OCI-LY1 (cell line): ENCODE results near the gene S100A10.

Experiments
- H2AFZ ChIP-seq: fragments of 200-600 bp; sonication (generic), shearing (Covaris generic); 2 replicates; pipeline ENCODE4 v1.6.0; 2014; ENCODE audit warnings: antibody characterized with exemption, mild to moderate bottlenecking, low read length
- H3F3A ChIP-seq: fragments of 200-600 bp; sonication (generic), shearing (Covaris generic); 2 replicates; pipeline ENCODE4 v1.6.0; 2014; ENCODE audit warnings: mild to moderate bottlenecking, antibody characterized with exemption, low read length, moderate library complexity; ENCODE audit not compliant: insufficient read depth
- H3K27ac ChIP-seq: fragments of 200-600 bp; sonication (generic); 2 replicates; pipeline ENCODE4 v1.5.1; 2014; ENCODE audit warnings: low read length, mixed run types, mild to moderate bottlenecking, low read depth; ENCODE audit not compliant: poor library complexity, severe bottlenecking
- H3K27me3 ChIP-seq: fragments of 200-600 bp; sonication (generic); 2 replicates; pipeline ENCODE4 v1.6.0; 2014; ENCODE audit warnings: antibody characterized with exemption, mild to moderate bottlenecking, low read length, moderate library complexity; ENCODE audit not compliant: insufficient read depth
- H3K36me3 ChIP-seq: fragments of 200-600 bp; sonication (generic); 2 replicates; pipeline ENCODE4 v1.6.1; 2014; ENCODE audit warnings: mild to moderate bottlenecking, antibody characterized with exemption, low read length, moderate library complexity, mixed read lengths; ENCODE audit not compliant: insufficient read depth
- H3K4me1 ChIP-seq: fragments of 200-600 bp; sonication (generic); 2 replicates; pipeline ENCODE4 v1.5.1; 2014; ENCODE audit warnings: mild to moderate bottlenecking, low read length, moderate library complexity; ENCODE audit not compliant: insufficient read depth, severe bottlenecking
- H3K4me2 ChIP-seq: fragments of 200-600 bp; sonication (generic), shearing (Covaris generic); 2 replicates; pipeline ENCODE4 v1.6.1; 2014; ENCODE audit warnings: low read length
- H3K4me3 ChIP-seq: fragments of 200-600 bp; sonication (generic); 2 replicates; pipeline ENCODE4 v1.5.1; 2014; ENCODE audit warnings: low read length, low read depth, mild to moderate bottlenecking, mixed read lengths; ENCODE audit not compliant: poor library complexity, severe bottlenecking
- H3K79me2 ChIP-seq: fragments of 200-600 bp; shearing (Covaris generic); 2 replicates; pipeline ENCODE4 v1.6.1; 2016; ENCODE audit warnings: mixed run types, low read length, mixed read lengths; ENCODE audit not compliant: insufficient read depth
- H3K9ac ChIP-seq: fragments of 200-600 bp; sonication (generic), shearing (Covaris generic); 2 replicates; pipeline ENCODE4 v1.6.1; 2014; ENCODE audit warnings: mild to moderate bottlenecking, low read length, mixed read lengths
- H3K9me2 ChIP-seq: fragments of 200-600 bp; sonication (generic), shearing (Covaris generic); 2 replicates; pipeline ENCODE4 v1.6.1; 2014; ENCODE audit warnings: low read depth, mild to moderate bottlenecking, low read length, mixed read lengths
- H3K9me3 ChIP-seq: fragments of 200-600 bp; shearing (Covaris generic); 2 replicates; pipeline ENCODE4 v1.6.1; 2014; ENCODE audit warnings: low read length, mixed read lengths
- H4K20me1 ChIP-seq: fragments of 200-600 bp; sonication (generic), shearing (Covaris generic); 2 replicates; pipeline ENCODE4 v1.6.0; 2016; ENCODE audit warnings: mild to moderate bottlenecking, low read length; ENCODE audit not compliant: insufficient read depth
- EZH2 ChIP-seq: fragments of 200-600 bp; sonication (generic), shearing (Covaris generic); IDR thresholded peaks from 2 replicates; pipeline ENCODE4 v1.8.0; 2017; ENCODE audit warnings: borderline replicate concordance, mixed run types, mild to moderate bottlenecking, antibody characterized with exemption, low read length, moderate library complexity, mixed read lengths
- TF ChIP-seq, protein P1 (sequence below): fragments of 200-600 bp; sonication (generic), shearing (Covaris generic); IDR thresholded peaks from 2 replicates; pipeline ENCODE4 v1.5.1; 2017; ENCODE audit warnings: mild to moderate bottlenecking, antibody characterized with exemption, low read length, moderate library complexity, mixed read lengths

The S100A10 gene

DNA sequence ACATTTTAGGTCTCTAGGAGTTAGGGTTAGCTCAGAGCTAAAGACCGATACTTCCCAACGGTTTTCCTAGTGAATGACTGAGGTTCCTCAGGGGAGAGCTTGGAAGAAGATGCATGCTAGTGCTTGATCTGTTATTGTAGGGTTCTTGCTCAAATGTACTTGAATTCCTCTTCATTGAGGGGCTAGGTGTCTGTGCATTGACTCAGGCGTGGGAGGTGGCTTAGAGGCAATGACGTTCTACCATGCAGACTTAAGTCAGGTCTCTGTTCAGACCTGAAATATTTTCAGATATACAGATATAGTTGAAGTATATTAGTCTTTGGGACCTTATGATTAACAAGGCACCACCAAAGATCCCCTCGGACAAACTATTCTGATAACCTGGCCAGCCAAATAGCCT lies 23.5 kb downstream of the S100A10 start:
- H3K4me3 ChIP-seq = no peak overlapping the region
- no peak overlapping the region for H3K4me2 ChIP-seq
- no peaks in the 10 kb centered on the region for H3K36me3 ChIP-seq
- H2AFZ ChIP-seq = no peak overlapping the region
- H3K4me1 ChIP-seq = peaks cover 3% of the 10 kb centered on the region
- H3K79me2 ChIP-seq = no peaks in the 10 kb centered on the region
- no peaks in the 10 kb centered on the region for H3K27me3 ChIP-seq
- no peak overlapping the region for H3K9ac ChIP-seq
- no peaks in the 10 kb centered on the region for H3F3A ChIP-seq
- H3K27ac ChIP-seq = no peak overlapping the region
- no peaks in the 10 kb centered on the region for H3K9me3 ChIP-seq
- no peaks in the 10 kb centered on the region for H3K9me2 ChIP-seq
- no peaks in the 10 kb centered on the region for H4K20me1 ChIP-seq
- TF ChIP-seq EZH2 = no peak
- TF ChIP-seq, protein P1, sequence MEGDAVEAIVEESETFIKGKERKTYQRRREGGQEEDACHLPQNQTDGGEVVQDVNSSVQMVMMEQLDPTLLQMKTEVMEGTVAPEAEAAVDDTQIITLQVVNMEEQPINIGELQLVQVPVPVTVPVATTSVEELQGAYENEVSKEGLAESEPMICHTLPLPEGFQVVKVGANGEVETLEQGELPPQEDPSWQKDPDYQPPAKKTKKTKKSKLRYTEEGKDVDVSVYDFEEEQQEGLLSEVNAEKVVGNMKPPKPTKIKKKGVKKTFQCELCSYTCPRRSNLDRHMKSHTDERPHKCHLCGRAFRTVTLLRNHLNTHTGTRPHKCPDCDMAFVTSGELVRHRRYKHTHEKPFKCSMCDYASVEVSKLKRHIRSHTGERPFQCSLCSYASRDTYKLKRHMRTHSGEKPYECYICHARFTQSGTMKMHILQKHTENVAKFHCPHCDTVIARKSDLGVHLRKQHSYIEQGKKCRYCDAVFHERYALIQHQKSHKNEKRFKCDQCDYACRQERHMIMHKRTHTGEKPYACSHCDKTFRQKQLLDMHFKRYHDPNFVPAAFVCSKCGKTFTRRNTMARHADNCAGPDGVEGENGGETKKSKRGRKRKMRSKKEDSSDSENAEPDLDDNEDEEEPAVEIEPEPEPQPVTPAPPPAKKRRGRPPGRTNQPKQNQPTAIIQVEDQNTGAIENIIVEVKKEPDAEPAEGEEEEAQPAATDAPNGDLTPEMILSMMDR = no peak

DNA sequence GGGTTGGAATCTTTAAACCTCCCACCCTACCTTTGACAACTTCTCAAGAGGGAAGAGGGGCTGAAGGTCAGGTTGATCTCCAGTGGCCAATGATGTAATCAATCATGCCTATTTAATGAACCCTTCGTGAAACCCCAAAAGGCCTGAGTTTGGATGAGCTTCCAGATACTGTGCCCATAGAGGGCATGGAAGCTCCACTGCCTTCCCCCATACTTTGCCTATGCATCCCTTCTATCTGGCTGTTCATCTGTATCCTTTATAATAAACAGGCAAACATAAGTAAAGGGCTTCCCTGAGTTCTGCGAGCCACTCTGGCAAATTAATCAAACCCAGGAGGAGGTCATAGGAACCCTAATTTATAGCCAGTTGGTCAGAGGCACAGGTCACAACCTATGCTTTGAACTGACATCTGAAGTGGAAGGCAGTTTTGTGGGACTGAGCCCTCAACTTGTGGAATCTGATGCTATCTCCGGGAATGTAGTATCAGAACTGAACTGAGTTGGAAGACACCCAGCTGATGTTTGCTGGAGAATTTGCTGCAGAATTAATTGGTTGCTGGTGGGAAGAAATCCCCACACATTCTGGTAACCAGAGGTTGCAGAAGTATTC lies 24.8 kb downstream of the S100A10 start:
- no peak overlapping the region for H3K9ac ChIP-seq

GRCh38 chr1:151968058-151968457 lies 25.6 kb downstream of the S100A10 start:
- Histone ChIP-seq H3K79me2 (no peaks in the 10 kb centered on the region), H3F3A (no peaks in the 10 kb centered on the region), H3K9me2 (no peaks in the 10 kb centered on the region), H3K4me1 (peaks cover 3% of the 10 kb centered on the region), H4K20me1 (no peaks in the 10 kb centered on the region), H3K4me2 (peak overlapping the region; percentile 38; the same call in 1 of the 2 replicates), H3K4me3 (no peak overlapping the region), H3K9ac (no peak overlapping the region), H2AFZ (no peak overlapping the region), H3K27me3 (no peaks in the 10 kb centered on the region), H3K9me3 (no peaks in the 10 kb centered on the region), H3K27ac (no peak overlapping the region), H3K36me3 (no peaks in the 10 kb centered on the region)
- TF ChIP-seq, protein P1 = peak; percentile 86
- no peak for TF ChIP-seq EZH2

More for the DNA sequence above, 24.8 kb downstream of the S100A10 start:
- no peak overlapping the region for H3K27ac ChIP-seq
- no peaks in the 10 kb centered on the region for H3K27me3 ChIP-seq
- peaks cover 3% of the 10 kb centered on the region for H3K4me1 ChIP-seq
- H3K79me2 ChIP-seq = no peaks in the 10 kb centered on the region
- no peak overlapping the region for H2AFZ ChIP-seq
- TF ChIP-seq, protein P1 = no peak
- no peak for TF ChIP-seq EZH2
- H3K4me2 ChIP-seq = no peak overlapping the region
- H3K36me3 ChIP-seq = no peaks in the 10 kb centered on the region
- H4K20me1 ChIP-seq = no peaks in the 10 kb centered on the region
- H3K9me3 ChIP-seq = no peaks in the 10 kb centered on the region
- H3K4me3 ChIP-seq = no peak overlapping the region
- H3K9me2 ChIP-seq = no peaks in the 10 kb centered on the region
- no peaks in the 10 kb centered on the region for H3F3A ChIP-seq
